HCT116 (cell line): ENCODE measurements around the gene SYTL2. TPM values are rescaled to one million over a fixed set of nuclear protein-coding genes. Genes with fewer than 3 reads are reported as not detected.

Experiments used
- ATAC-seq: fragments of 200-7000 bp; cut with Tn5 transposase; 2 replicates; pipeline ENCODE4 v1.9.1; 2020; ENCODE audit warnings: mild to moderate bottlenecking, moderate library complexity
- BruUV-seq: library from RNA; stranded (reverse); fragments of 400-500 nt; replicated peaks from 2 replicates; lab custom pipeline; 2021; lab: Mats Ljungman, UMichigan
- CTCF ChIA-PET: fragments of 300-600 bp; sonication (Branson Sonifier 250); formaldehyde crosslinking; loops from one replicate; lab custom pipeline; 2021; ENCODE audit warnings: antibody characterized with exemption; lab: Charles Lee
- POLR2A ChIA-PET: fragments of 300-600, 350-600 bp; sonication (Branson Sonifier 250); formaldehyde crosslinking; loops from one replicate; lab custom pipeline; 2021; ENCODE audit warnings: antibody characterized with exemption; lab: Charles Lee
- RAD21 ChIA-PET, 2 experiments: fragments of 300-600 bp; sonication (Branson Sonifier 250); formaldehyde crosslinking; loops; one replicate each; lab custom pipeline; 2023; ENCODE audit warnings: low total read pairs in 2 of 2; ENCODE audit not compliant: uncharacterized antibody in 2 of 2, unreplicated experiment in 2 of 2, low non-redundant PET in 1 of 2; lab: Charles Lee
- DNase-seq: peaks from one replicate; pipeline ENCODE4 v3.0.0-alpha.2; 2010; ENCODE audit warnings: low read depth, low spot score
- H2AFZ ChIP-seq: fragments of 200-600 bp; shearing (Covaris generic), sonication (generic); 2 replicates; pipeline ENCODE4 v1.6.1; 2017; ENCODE audit warnings: low read depth, mixed run types, mixed read lengths, antibody characterized with exemption, low read length; ENCODE audit not compliant: poor library complexity, severe bottlenecking
- H3K27ac ChIP-seq: 2 replicates; pipeline ENCODE4 v1.5.1; 2012; ENCODE audit warnings: low read depth, low read length
- H3K27me3 ChIP-seq: fragments of 200-600 bp; sonication (generic); 2 replicates; pipeline ENCODE4 v1.6.1; 2016; ENCODE audit warnings: mixed run types, low read length, mixed read lengths; ENCODE audit not compliant: insufficient read depth
- H3K36me3 ChIP-seq, 2 experiments: fragments of 200-500 bp in 1 of 2; fragments of 200-600 bp in 1 of 2; sonication (Bioruptor generic) in 1 of 2; sonication (generic) in 1 of 2; 2 replicates each; pipeline versions ENCODE4 v1.5.1 to v1.6.1; 2014 to 2016; ENCODE audit warnings: low read length in 2 of 2, inconsistent platforms in 1 of 2, mixed read lengths in 1 of 2, mixed run types in 1 of 2; ENCODE audit not compliant: insufficient read depth in 2 of 2, control insufficient read depth in 1 of 2
- H3K4me1 ChIP-seq, 2 experiments: fragments of 200-600 bp in 1 of 2; sonication (generic) in 1 of 2; 2 replicates each; pipeline versions ENCODE4 v1.5.1 to v1.6.1; 2012 to 2017; ENCODE audit warnings: low read length in 2 of 2, inconsistent platforms in 1 of 2, mild to moderate bottlenecking in 1 of 2, mixed read lengths in 1 of 2, mixed run types in 1 of 2, moderate library complexity in 1 of 2; ENCODE audit not compliant: insufficient read depth in 2 of 2, control insufficient read depth in 1 of 2
- H3K4me2 ChIP-seq: fragments of 200-600 bp; sonication (generic); 2 replicates; pipeline ENCODE4 v1.6.1; 2017; ENCODE audit warnings: mixed run types, low read length, mixed read lengths
- H3K4me3 ChIP-seq, 2 experiments: fragments of 200-600 bp in 1 of 2; sonication (generic) in 1 of 2; replicated peaks in 1 of 2; 2 replicates each; pipeline ENCODE4 v1.5.1; 2011 to 2016; ENCODE audit warnings: low read length in 2 of 2, control low read depth in 1 of 2, low read depth in 1 of 2, mild to moderate bottlenecking in 1 of 2, mixed read lengths in 1 of 2, mixed run types in 1 of 2
- H3K79me2 ChIP-seq: fragments of 200-600 bp; sonication (generic); 2 replicates; pipeline ENCODE4 v1.6.1; 2017; ENCODE audit warnings: mild to moderate bottlenecking, mixed run types, low read length, moderate library complexity, mixed read lengths; ENCODE audit not compliant: insufficient read depth
- H3K9ac ChIP-seq: fragments of 200-600 bp; sonication (generic); 2 replicates; pipeline ENCODE4 v1.6.1; 2016; ENCODE audit warnings: low read length, mixed read lengths
- H3K9me2 ChIP-seq: fragments of 200-600 bp; sonication (generic), shearing (Covaris generic); 2 replicates; pipeline ENCODE4 v1.6.1; 2017; ENCODE audit warnings: mixed run types, mild to moderate bottlenecking, moderate library complexity; ENCODE audit not compliant: insufficient read depth
- H3K9me3 ChIP-seq, 2 experiments: fragments of 200-500 bp in 1 of 2; fragments of 200-600 bp in 1 of 2; sonication (Bioruptor generic) in 1 of 2; sonication (generic) in 1 of 2; 2 replicates each; pipeline ENCODE4 v1.6.1; 2014 to 2017; ENCODE audit warnings: low read length in 2 of 2, mixed read lengths in 2 of 2, inconsistent platforms in 1 of 2, low read depth in 1 of 2, mild to moderate bottlenecking in 1 of 2, mixed run types in 1 of 2, moderate library complexity in 1 of 2; ENCODE audit not compliant: control insufficient read depth in 1 of 2, insufficient read depth in 1 of 2
- H4K20me1 ChIP-seq: fragments of 200-600 bp; sonication (generic), shearing (Covaris generic); 2 replicates; pipeline ENCODE4 v1.6.1; 2017; ENCODE audit warnings: mixed run types, mild to moderate bottlenecking, moderate library complexity; ENCODE audit not compliant: insufficient read depth
- CEBPB ChIP-seq: IDR thresholded peaks from 2 replicates; pipeline ENCODE4 v1.6.1; 2012; ENCODE audit warnings: low read depth
- EGR1 ChIP-seq: IDR thresholded peaks from 2 replicates; pipeline ENCODE4 v1.6.1; 2012; ENCODE audit warnings: low read depth
- EZH2 ChIP-seq: fragments of 200-600 bp; sonication (generic); IDR thresholded peaks from 2 replicates; pipeline ENCODE4 v1.6.1; 2017; ENCODE audit warnings: antibody characterized with exemption, mixed run types
- EZH2phosphoT487 ChIP-seq: fragments of 200-600 bp; IDR thresholded peaks from 2 replicates; pipeline ENCODE4 v1.6.1; 2018; ENCODE audit warnings: antibody characterized with exemption, borderline replicate concordance
- FOSL1 ChIP-seq: IDR thresholded peaks from 2 replicates; pipeline ENCODE4 v1.6.1; 2012; ENCODE audit warnings: low read depth
- JUND ChIP-seq: IDR thresholded peaks from 2 replicates; pipeline ENCODE4 v1.6.1; 2012
- POLR2A ChIP-seq: IDR thresholded peaks from 2 replicates; pipeline ENCODE4 v1.7.0; 2011; ENCODE audit warnings: borderline replicate concordance; ENCODE audit not compliant: insufficient read depth, insufficient read length; ENCODE audit errors: extremely low read depth
- POLR2AphosphoS5 ChIP-seq: IDR thresholded peaks from 2 replicates; pipeline ENCODE4 v1.6.1; 2011; ENCODE audit warnings: mild to moderate bottlenecking, low read depth, low read length, moderate library complexity
- SP1 ChIP-seq: IDR thresholded peaks from 2 replicates; pipeline ENCODE4 v1.6.1; 2012; ENCODE audit warnings: low read depth
- SRF ChIP-seq: IDR thresholded peaks from 2 replicates; pipeline ENCODE4 v1.6.1; 2012; ENCODE audit warnings: low read depth
- TCF7L2 ChIP-seq: IDR thresholded peaks from 2 replicates; pipeline ENCODE4 v1.7.0; 2011; ENCODE audit warnings: borderline replicate concordance, inconsistent platforms; ENCODE audit not compliant: insufficient read depth, insufficient read length; ENCODE audit errors: extremely low read depth
- ZFX ChIP-seq: fragments of 450-650 bp; IDR thresholded peaks from 2 replicates; pipeline ENCODE4 v1.6.1; 2017
- ZNF274 ChIP-seq: fragments of 200-500 bp; sonication (Bioruptor generic); IDR thresholded peaks from 2 replicates; pipeline ENCODE4 v1.6.1; 2014; ENCODE audit warnings: mild to moderate bottlenecking, low read depth, low read length, inconsistent platforms
- intact Hi-C: fragments of 100-400 bp; cut with micrococcal nuclease; formaldehyde crosslinking; loops from 2 replicates; pipeline ENCODE4 v1.10.0; 2022
- total RNA-seq: library from RNA; stranded (reverse); gene quantifications from one replicate; pipeline ENCODE4 v1.2.1, GENCODE V29; 2021; ENCODE audit not compliant: unreplicated experiment
- TF ChIP-seq, protein P1 (sequence below): IDR thresholded peaks from 2 replicates; pipeline ENCODE4 v1.6.1; 2012
- TF ChIP-seq, protein P2 (sequence below): IDR thresholded peaks from 2 replicates; pipeline ENCODE4 v1.6.1; 2012; ENCODE audit warnings: low read depth

SYTL2 gene
- total RNA-seq, 1 experiment from 2014 or later: 12.6 TPM

DNA sequence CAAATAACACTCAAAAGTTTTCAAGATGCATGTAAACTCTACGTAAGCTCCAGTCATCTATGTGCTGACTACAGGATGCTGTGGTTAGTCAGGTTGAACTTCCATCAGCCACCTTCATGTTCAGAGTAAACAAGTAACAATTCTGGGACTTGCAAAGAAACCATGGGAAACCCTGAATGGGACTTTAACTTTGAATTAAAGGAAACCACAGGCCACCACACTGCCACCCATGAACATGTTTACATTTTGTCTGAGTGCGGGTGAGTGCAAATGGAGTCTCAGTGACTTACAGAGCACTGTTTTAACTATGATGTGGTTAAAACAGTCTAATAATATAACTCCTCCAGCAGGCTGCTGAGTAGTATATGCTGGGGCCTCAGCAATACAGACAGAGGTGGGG lies 12.9 kb upstream of the SYTL2 start:
- ChIA-PET RAD21 (no interaction called here), CTCF (no interaction called here), POLR2A (no interaction called here)
- H3K9me2 ChIP-seq: no peaks in the 10 kb centered on the region
- no peak overlapping the region for H3K4me2 ChIP-seq
- H3K27ac ChIP-seq: no peak overlapping the region
- intact Hi-C loops: loop anchor here (10.0 kb wide), 1 partner anchor 129 kb away; no protein-coding TSS in a partner anchor
- no peak overlapping the region for H2AFZ ChIP-seq
- no TSS peak for BruUV-seq
- no peak for DNase-seq
- H3K36me3 ChIP-seq: no peaks in the 10 kb centered on the region
- no peak for ATAC-seq
- H4K20me1 ChIP-seq: no peaks in the 10 kb centered on the region
- no peak overlapping the region for H3K9ac ChIP-seq
- no peaks in the 10 kb centered on the region for H3K9me3 ChIP-seq
- no peak for TF ChIP-seq TCF7L2
- TF ChIP-seq POLR2AphosphoS5: no peak
- H3K4me3 ChIP-seq: no peak overlapping the region
- H3K79me2 ChIP-seq: no peaks in the 10 kb centered on the region
- no peaks in the 10 kb centered on the region for H3K27me3 ChIP-seq
- H3K4me1 ChIP-seq: peaks cover 19 to 50% of the 10 kb centered on the region in 2 experiments

DNA sequence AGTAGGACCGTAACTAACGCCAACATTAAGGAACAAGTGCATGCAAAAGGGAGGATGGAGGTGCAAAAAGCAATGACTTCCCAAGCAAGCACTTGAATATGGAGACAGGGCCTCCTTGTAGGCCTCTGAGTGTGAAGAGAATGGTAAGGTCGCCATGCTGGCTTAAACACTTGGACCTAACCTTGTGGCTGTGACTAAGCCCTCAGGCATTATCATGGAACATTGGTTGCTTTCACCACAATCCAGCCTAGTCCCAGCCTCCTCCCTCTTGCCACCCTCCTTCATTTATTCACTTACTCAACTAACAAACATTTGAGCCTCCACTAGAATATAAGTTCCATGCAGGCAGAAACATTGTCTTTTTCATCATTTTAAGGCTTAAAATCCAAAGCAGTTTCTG lies 11.9 kb upstream of the SYTL2 start:
- Histone ChIP-seq H3K27me3 (no peaks in the 10 kb centered on the region), H3K9ac (no peak overlapping the region), H3K79me2 (no peaks in the 10 kb centered on the region), H4K20me1 (no peaks in the 10 kb centered on the region), H2AFZ (no peak overlapping the region), H3K27ac (no peak overlapping the region), H3K4me2 (peak overlapping the region; percentile 6; the same call in 1 of the 2 replicates), H3K9me2 (no peaks in the 10 kb centered on the region), H3K9me3 (no peaks in the 10 kb centered on the region), H3K4me3 (no peak overlapping the region), H3K36me3 (no peaks in the 10 kb centered on the region), H3K4me1 (peaks cover 16 to 40% of the 10 kb centered on the region in 2 experiments)
- BruUV-seq: no TSS peak
- ChIA-PET POLR2A (no interaction called here), RAD21 (no interaction called here), CTCF (no interaction called here)
- intact Hi-C loops: loop anchor here (10.0 kb wide), 1 partner anchor 128 kb away; no protein-coding TSS in a partner anchor
- ATAC-seq (peak; percentile 35; the same call in 1 of the 2 replicates), DNase-seq (no peak)
- TF ChIP-seq EZH2phosphoT487: no peak
- no peak for TF ChIP-seq POLR2AphosphoS5
- no peak for TF ChIP-seq TCF7L2
- TF ChIP-seq SRF: no peak
- TF ChIP-seq, protein P1, sequence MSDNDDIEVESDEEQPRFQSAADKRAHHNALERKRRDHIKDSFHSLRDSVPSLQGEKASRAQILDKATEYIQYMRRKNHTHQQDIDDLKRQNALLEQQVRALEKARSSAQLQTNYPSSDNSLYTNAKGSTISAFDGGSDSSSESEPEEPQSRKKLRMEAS: no peak
- TF ChIP-seq EZH2: no peak
- TF ChIP-seq ZNF274: no peak
- no peak for TF ChIP-seq FOSL1
- no peak for TF ChIP-seq POLR2A
- no peak for TF ChIP-seq CEBPB
- no peak for TF ChIP-seq SP1
- TF ChIP-seq EGR1: no peak
- TF ChIP-seq, protein P2, sequence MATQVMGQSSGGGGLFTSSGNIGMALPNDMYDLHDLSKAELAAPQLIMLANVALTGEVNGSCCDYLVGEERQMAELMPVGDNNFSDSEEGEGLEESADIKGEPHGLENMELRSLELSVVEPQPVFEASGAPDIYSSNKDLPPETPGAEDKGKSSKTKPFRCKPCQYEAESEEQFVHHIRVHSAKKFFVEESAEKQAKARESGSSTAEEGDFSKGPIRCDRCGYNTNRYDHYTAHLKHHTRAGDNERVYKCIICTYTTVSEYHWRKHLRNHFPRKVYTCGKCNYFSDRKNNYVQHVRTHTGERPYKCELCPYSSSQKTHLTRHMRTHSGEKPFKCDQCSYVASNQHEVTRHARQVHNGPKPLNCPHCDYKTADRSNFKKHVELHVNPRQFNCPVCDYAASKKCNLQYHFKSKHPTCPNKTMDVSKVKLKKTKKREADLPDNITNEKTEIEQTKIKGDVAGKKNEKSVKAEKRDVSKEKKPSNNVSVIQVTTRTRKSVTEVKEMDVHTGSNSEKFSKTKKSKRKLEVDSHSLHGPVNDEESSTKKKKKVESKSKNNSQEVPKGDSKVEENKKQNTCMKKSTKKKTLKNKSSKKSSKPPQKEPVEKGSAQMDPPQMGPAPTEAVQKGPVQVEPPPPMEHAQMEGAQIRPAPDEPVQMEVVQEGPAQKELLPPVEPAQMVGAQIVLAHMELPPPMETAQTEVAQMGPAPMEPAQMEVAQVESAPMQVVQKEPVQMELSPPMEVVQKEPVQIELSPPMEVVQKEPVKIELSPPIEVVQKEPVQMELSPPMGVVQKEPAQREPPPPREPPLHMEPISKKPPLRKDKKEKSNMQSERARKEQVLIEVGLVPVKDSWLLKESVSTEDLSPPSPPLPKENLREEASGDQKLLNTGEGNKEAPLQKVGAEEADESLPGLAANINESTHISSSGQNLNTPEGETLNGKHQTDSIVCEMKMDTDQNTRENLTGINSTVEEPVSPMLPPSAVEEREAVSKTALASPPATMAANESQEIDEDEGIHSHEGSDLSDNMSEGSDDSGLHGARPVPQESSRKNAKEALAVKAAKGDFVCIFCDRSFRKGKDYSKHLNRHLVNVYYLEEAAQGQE: no peak
- TF ChIP-seq ZFX: no peak
- TF ChIP-seq JUND: no peak
